ENCODE measurements around the gene C12orf42. TPM values are rescaled to one million over a fixed set of nuclear protein-coding genes. Genes with fewer than 3 reads are reported as not detected.

C12orf42 gene
- total and polyA plus RNA-seq, 4 experiments from 2014 or later: 4.5 to 12.8 (median 6.5) TPM

GRCh38 chr12:103386451-103386850 lies 109.3 kb downstream of the C12orf42 start:
- H3K36me3 ChIP-seq (ENCODE audit: insufficient read depth, low read length): no peaks in the 10 kb centered on the region
- Mint-ChIP-seq H3K27ac (peak overlapping the region in 1 of 7 donors; percentile 36), H3K9me3 (peaks cover 0 to under 1% (median 0%) of the 10 kb centered on the region in 8 donors), H3K4me1 (no peaks in the 10 kb centered on the region), H3K27me3 (no peaks in the 10 kb centered on the region), H3K4me3 (no peak overlapping the region), H3K36me3 (peaks cover 0 to 5% of the 10 kb centered on the region in 2 donors)
- H3K9me3 ChIP-seq (ENCODE audit: control insufficient read depth in 1 of 2, low read length in 2 of 2): no peaks in the 10 kb centered on the region
- H3K4me1 ChIP-seq (ENCODE audit: insufficient read depth, low read length): no peaks in the 10 kb centered on the region
- H3K4me3 ChIP-seq (ENCODE audit: low read length in 2 of 2): no peak overlapping the region
- no peak overlapping the region for H3K27ac ChIP-seq (ENCODE audit: low read depth, low read length)
- intact Hi-C loops (cut with micrococcal nuclease): no loop called here
- no peak for DNase-seq
- no peaks in the 10 kb centered on the region for H3K27me3 ChIP-seq (ENCODE audit: insufficient read depth, low read length)
- POLR2A ChIA-PET (ENCODE audit: partially characterized antibody): no interaction called here
- CTCF ChIA-PET (ENCODE audit: partially characterized antibody): no interaction called here

GRCh38 chr12:103382736-103383346 lies 112.9 kb downstream of the C12orf42 start:
- no peak overlapping the region for H3K4me3 ChIP-seq (ENCODE audit: low read length in 2 of 2)
- H3K4me1 Mint-ChIP-seq: no peaks in the 10 kb centered on the region
- intact Hi-C loops (cut with micrococcal nuclease): no loop called here
- no peaks in the 10 kb centered on the region for H3K4me1 ChIP-seq (ENCODE audit: insufficient read depth, low read length)
- H3K9me3 Mint-ChIP-seq: peaks cover 0 to 5% (median 0%) of the 10 kb centered on the region in 8 donors
- ChIA-PET POLR2A (ENCODE audit: partially characterized antibody) (no interaction called here), CTCF (ENCODE audit: partially characterized antibody) (no interaction called here)
- H3K9me3 ChIP-seq (ENCODE audit: control insufficient read depth in 1 of 2, low read length in 2 of 2): no peaks in the 10 kb centered on the region
- no peak overlapping the region for H3K4me3 Mint-ChIP-seq
- no peak overlapping the region for H3K27ac Mint-ChIP-seq
- no peaks in the 10 kb centered on the region for H3K27me3 Mint-ChIP-seq
- H3K27ac ChIP-seq (ENCODE audit: low read depth, low read length): no peak overlapping the region
- DNase-seq: no peak
- H3K27me3 ChIP-seq (ENCODE audit: insufficient read depth, low read length): no peaks in the 10 kb centered on the region
- H3K36me3 Mint-ChIP-seq: no peaks in the 10 kb centered on the region
- no peaks in the 10 kb centered on the region for H3K36me3 ChIP-seq (ENCODE audit: insufficient read depth, low read length)

- no peak for DNase-seq
- H3K27ac Mint-ChIP-seq: no peak overlapping the region
- CTCF ChIA-PET (ENCODE audit: partially characterized antibody): no interaction called here
- Histone ChIP-seq H3K27me3 (ENCODE audit: insufficient read depth, low read length) (no peaks in the 10 kb centered on the region), H3K27ac (ENCODE audit: low read depth, low read length) (no peak overlapping the region), H3K36me3 (ENCODE audit: insufficient read depth, low read length) (no peaks in the 10 kb centered on the region), H3K4me1 (ENCODE audit: insufficient read depth, low read length) (no peaks in the 10 kb centered on the region), H3K9me3 (ENCODE audit: control insufficient read depth in 1 of 2, low read length in 2 of 2) (no peaks in the 10 kb centered on the region), H3K4me3 (ENCODE audit: low read length in 2 of 2) (no peak overlapping the region)
- POLR2A ChIA-PET (ENCODE audit: partially characterized antibody): no interaction called here
- H3K4me3 Mint-ChIP-seq: no peak overlapping the region
- H3K36me3 Mint-ChIP-seq: no peaks in the 10 kb centered on the region
- peaks cover 0 to 5% (median 0%) of the 10 kb centered on the region in 8 donors for H3K9me3 Mint-ChIP-seq
- no peaks in the 10 kb centered on the region for H3K27me3 Mint-ChIP-seq
- intact Hi-C loops (cut with micrococcal nuclease): no loop called here
- no peaks in the 10 kb centered on the region for H3K4me1 Mint-ChIP-seq
These were observed 113.6 kb downstream of the C12orf42 start for GRCh38 chr12:103382119-103382518.

GRCh38 chr12:103379670-103380069 lies 116.1 kb downstream of the C12orf42 start:
- intact Hi-C loops (cut with micrococcal nuclease): no loop called here
- Mint-ChIP-seq H3K9me3 (peaks cover 0 to 5% (median 0%) of the 10 kb centered on the region in 8 donors), H3K4me1 (no peaks in the 10 kb centered on the region), H3K4me3 (no peak overlapping the region), H3K27me3 (no peaks in the 10 kb centered on the region), H3K36me3 (no peaks in the 10 kb centered on the region), H3K27ac (no peak overlapping the region)
- Histone ChIP-seq H3K36me3 (ENCODE audit: insufficient read depth, low read length) (no peaks in the 10 kb centered on the region), H3K4me1 (ENCODE audit: insufficient read depth, low read length) (no peaks in the 10 kb centered on the region), H3K4me3 (ENCODE audit: low read length in 2 of 2) (no peak overlapping the region), H3K27ac (ENCODE audit: low read depth, low read length) (no peak overlapping the region), H3K9me3 (ENCODE audit: control insufficient read depth in 1 of 2, low read length in 2 of 2) (no peaks in the 10 kb centered on the region), H3K27me3 (ENCODE audit: insufficient read depth, low read length) (no peaks in the 10 kb centered on the region)
- CTCF ChIA-PET (ENCODE audit: partially characterized antibody): no interaction called here
- POLR2A ChIA-PET (ENCODE audit: partially characterized antibody): no interaction called here
- no peak for DNase-seq

GRCh38 chr12:103373088-103373523 lies 122.7 kb downstream of the C12orf42 start:
- Histone ChIP-seq H3K4me1 (ENCODE audit: insufficient read depth, low read length) (no peaks in the 10 kb centered on the region), H3K9me3 (ENCODE audit: control insufficient read depth in 1 of 2, low read length in 2 of 2) (no peaks in the 10 kb centered on the region), H3K27ac (ENCODE audit: low read depth, low read length) (no peak overlapping the region), H3K27me3 (ENCODE audit: insufficient read depth, low read length) (no peaks in the 10 kb centered on the region), H3K4me3 (ENCODE audit: low read length in 2 of 2) (no peak overlapping the region), H3K36me3 (ENCODE audit: insufficient read depth, low read length) (no peaks in the 10 kb centered on the region)
- POLR2A ChIA-PET (ENCODE audit: partially characterized antibody): no interaction called here
- H3K36me3 Mint-ChIP-seq: peaks cover 4 to 8% of the 10 kb centered on the region in 2 donors
- no peak overlapping the region for H3K4me3 Mint-ChIP-seq
- no peak overlapping the region for H3K27ac Mint-ChIP-seq
- peak in 1 of 5 donors; percentile 5 for DNase-seq
- peaks cover 0 to 5% (median 2%) of the 10 kb centered on the region in 8 donors for H3K9me3 Mint-ChIP-seq
- intact Hi-C loops (cut with micrococcal nuclease): no loop called here
- CTCF ChIA-PET (ENCODE audit: partially characterized antibody): no interaction called here
- peaks cover 4 to 20% (median 8%) of the 10 kb centered on the region in 4 donors for H3K4me1 Mint-ChIP-seq
- H3K27me3 Mint-ChIP-seq: no peaks in the 10 kb centered on the region

GRCh38 chr12:103369929-103370328 lies 125.8 kb downstream of the C12orf42 start:
- intact Hi-C loops (cut with micrococcal nuclease): no loop called here
- no peaks in the 10 kb centered on the region for H3K9me3 ChIP-seq (ENCODE audit: control insufficient read depth in 1 of 2, low read length in 2 of 2)
- Mint-ChIP-seq H3K36me3 (peaks cover 7 to 30% of the 10 kb centered on the region in 2 donors), H3K4me3 (no peak overlapping the region), H3K9me3 (peaks cover 2 to 11% (median 4%) of the 10 kb centered on the region in 8 donors), H3K27ac (no peak overlapping the region), H3K4me1 (peaks cover 4 to 20% (median 8%) of the 10 kb centered on the region in 4 donors), H3K27me3 (no peaks in the 10 kb centered on the region)
- H3K4me3 ChIP-seq (ENCODE audit: low read length in 2 of 2): no peak overlapping the region
- CTCF ChIA-PET (ENCODE audit: partially characterized antibody): no interaction called here
- DNase-seq: no peak
- H3K4me1 ChIP-seq (ENCODE audit: insufficient read depth, low read length): no peaks in the 10 kb centered on the region
- POLR2A ChIA-PET (ENCODE audit: partially characterized antibody): no interaction called here
- no peak overlapping the region for H3K27ac ChIP-seq (ENCODE audit: low read depth, low read length)
- no peaks in the 10 kb centered on the region for H3K36me3 ChIP-seq (ENCODE audit: insufficient read depth, low read length)
- no peaks in the 10 kb centered on the region for H3K27me3 ChIP-seq (ENCODE audit: insufficient read depth, low read length)

- Histone ChIP-seq H3K27me3 (ENCODE audit: insufficient read depth, low read length) (no peaks in the 10 kb centered on the region), H3K9me3 (ENCODE audit: control insufficient read depth in 1 of 2, low read length in 2 of 2) (no peaks in the 10 kb centered on the region), H3K36me3 (ENCODE audit: insufficient read depth, low read length) (no peaks in the 10 kb centered on the region), H3K27ac (ENCODE audit: low read depth, low read length) (no peak overlapping the region), H3K4me1 (ENCODE audit: insufficient read depth, low read length) (no peaks in the 10 kb centered on the region), H3K4me3 (ENCODE audit: low read length in 2 of 2) (no peak overlapping the region)
- CTCF ChIA-PET (ENCODE audit: partially characterized antibody): no interaction called here
- H3K4me1 Mint-ChIP-seq: peaks cover 0 to 17% (median 3%) of the 10 kb centered on the region in 4 donors
- no peak for DNase-seq
- no peak overlapping the region for H3K4me3 Mint-ChIP-seq
- POLR2A ChIA-PET (ENCODE audit: partially characterized antibody): no interaction called here
- H3K27ac Mint-ChIP-seq: no peak overlapping the region
- peaks cover 0 to 27% (median 6%) of the 10 kb centered on the region in 8 donors for H3K9me3 Mint-ChIP-seq
- intact Hi-C loops (cut with micrococcal nuclease): no loop called here
- H3K27me3 Mint-ChIP-seq: no peaks in the 10 kb centered on the region
- peaks cover 9 to 46% of the 10 kb centered on the region in 2 donors for H3K36me3 Mint-ChIP-seq
These were observed 127.6 kb downstream of the C12orf42 start for GRCh38 chr12:103368167-103368566.

All from CD4-positive, alpha-beta memory T cell (primary cell).